Skin of body (tissue), 2 donors: Measurements from ENCODE around the gene SNX30. TPM values are rescaled to one million over a fixed set of nuclear protein-coding genes. Genes with fewer than 3 reads are reported as not detected.
A peak's percentile ranks its signal among the peaks of the same experiment; 100 is the strongest.

ENCODE experiments used
- DNase-seq: peaks from one replicate; lab custom pipeline; 2025; lab: John Stamatoyannopoulos, UW
- total RNA-seq: library from RNA; depleted of rRNA; stranded (reverse); fragments of >200 nt; gene quantifications from one replicate; pipeline ENCODE4 v1.2.3, GENCODE V29; 2014

The SNX30 gene
- total RNA-seq, 1 donor from 2014 or later, result 13.3 TPM

GRCh38 chr9:112819635-112820496 lies 69.3 kb downstream of the SNX30 start:
- DNase-seq, result no peak

- peak; percentile 29 for DNase-seq
These were observed 70.3 kb downstream of the SNX30 start for GRCh38 chr9:112820881-112821280.

GRCh38 chr9:112822618-112823017 lies 72.1 kb downstream of the SNX30 start:
- no peak for DNase-seq

GRCh38 chr9:112823257-112823656 lies 72.7 kb downstream of the SNX30 start:
- DNase-seq, result no peak

- DNase-seq, result no peak
These were observed 80.8 kb downstream of the SNX30 start for GRCh38 chr9:112831281-112831851.

GRCh38 chr9:112831969-112832368 lies 81.4 kb downstream of the SNX30 start:
- no peak for DNase-seq

GRCh38 chr9:112833081-112833480 lies 82.5 kb downstream of the SNX30 start:
- no peak for DNase-seq

GRCh38 chr9:112836394-112836793 lies 85.8 kb downstream of the SNX30 start:
- DNase-seq, result no peak

GRCh38 chr9:112838342-112838741 lies 87.8 kb downstream of the SNX30 start:
- no peak for DNase-seq

GRCh38 chr9:112839331-112839730 lies 88.8 kb downstream of the SNX30 start:
- no peak for DNase-seq

- DNase-seq, result peak; percentile 66
These were observed 90.7 kb downstream of the SNX30 start for GRCh38 chr9:112841261-112841660.

- no peak for DNase-seq
These were observed 92.0 kb downstream of the SNX30 start for GRCh38 chr9:112842555-112842954.

- peak; percentile 29 for DNase-seq
These were observed 94.4 kb downstream of the SNX30 start for GRCh38 chr9:112844771-112845542.

- no peak for DNase-seq
These were observed 96.2 kb downstream of the SNX30 start for GRCh38 chr9:112846528-112847488.

GRCh38 chr9:112848316-112849151 lies 98.0 kb downstream of the SNX30 start:
- no peak for DNase-seq

- no peak for DNase-seq
These were observed 98.9 kb downstream of the SNX30 start for GRCh38 chr9:112849363-112849922.

GRCh38 chr9:112850840-112851239 lies 100.3 kb downstream of the SNX30 start:
- DNase-seq, result no peak

- DNase-seq, result no peak
These were observed 102.4 kb downstream of the SNX30 start for GRCh38 chr9:112852741-112853504.
